Caco-2 (cell line): ENCODE data around the gene GPC6. TPM values are rescaled to one million over a fixed set of nuclear protein-coding genes. Genes with fewer than 3 reads are reported as not detected.

ENCODE experiments used
- BruUV-seq: library from RNA; stranded (reverse); fragments of 400-500 nt; replicated peaks from 2 replicates; lab custom pipeline; 2021; lab: Mats Ljungman, UMichigan
- CTCF ChIA-PET: fragments of 300-600 bp; sonication (Branson Sonifier 250); formaldehyde crosslinking; loops from one replicate; lab custom pipeline; 2022; ENCODE audit warnings: antibody characterized with exemption; lab: Charles Lee
- POLR2A ChIA-PET: fragments of 300-600 bp; sonication (Branson Sonifier 250); formaldehyde crosslinking; loops from one replicate; lab custom pipeline; 2022; ENCODE audit warnings: antibody characterized with exemption; lab: Charles Lee
- DNase-seq, 2 experiments: peaks; one replicate each; pipeline versions ENCODE4 v3.0.0 to v3.0.0-alpha.2; 2020 to 2022
- H3K27me3 ChIP-seq: replicated peaks from 2 replicates; pipeline ENCODE4 v1.6.0; 2011; ENCODE audit warnings: low read length; ENCODE audit not compliant: control insufficient read depth, insufficient read depth
- H3K36me3 ChIP-seq: 2 replicates; pipeline ENCODE4 v1.5.1; 2011; ENCODE audit warnings: low read length; ENCODE audit not compliant: control insufficient read depth, insufficient read depth
- H3K4me1 ChIP-seq: fragments of 250-450 bp; sonication (Bioruptor Pico); 2 replicates; pipeline ENCODE4 v1.5.1; 2020; ENCODE audit warnings: mild to moderate bottlenecking
- H3K4me3 ChIP-seq: 2 replicates; pipeline ENCODE4 v1.5.1; 2011; ENCODE audit warnings: low read depth, mild to moderate bottlenecking, control low read depth, low read length
- H3K9me3 ChIP-seq: fragments of 250-450 bp; sonication (Bioruptor Pico); 2 replicates; pipeline ENCODE4 v1.5.1; 2020; ENCODE audit warnings: mild to moderate bottlenecking, moderate library complexity
- H3K27ac Mint-ChIP-seq: one replicate; pipeline ENCODE4 v1.8.0; 2022; ENCODE audit warnings: mixed read lengths; ENCODE audit not compliant: unreplicated experiment
- H3K27me3 Mint-ChIP-seq: one replicate; pipeline ENCODE4 v1.8.0; 2022; ENCODE audit warnings: mixed read lengths; ENCODE audit not compliant: insufficient read depth, unreplicated experiment
- H3K36me3 Mint-ChIP-seq: one replicate; pipeline ENCODE4 v1.8.0; 2022; ENCODE audit warnings: mild to moderate bottlenecking, mixed read lengths; ENCODE audit not compliant: insufficient read depth, unreplicated experiment
- H3K4me1 Mint-ChIP-seq: one replicate; pipeline ENCODE4 v1.8.0; 2022; ENCODE audit warnings: low read depth, mixed read lengths; ENCODE audit not compliant: unreplicated experiment
- H3K4me3 Mint-ChIP-seq: one replicate; pipeline ENCODE4 v1.8.0; 2022; ENCODE audit warnings: mild to moderate bottlenecking, moderate library complexity, mixed read lengths; ENCODE audit not compliant: unreplicated experiment
- H3K9me3 Mint-ChIP-seq: one replicate; pipeline ENCODE4 v1.8.0; 2022; ENCODE audit warnings: mixed read lengths; ENCODE audit not compliant: unreplicated experiment
- intact Hi-C: fragments of 100-400 bp; cut with micrococcal nuclease; formaldehyde crosslinking; loops from one replicate; pipeline ENCODE4 v1.10.0; 2022; ENCODE audit not compliant: unreplicated experiment
- total RNA-seq: library from RNA; stranded (reverse); gene quantifications from 2 replicates; pipeline ENCODE4 v1.2.3, GENCODE V29; 2022
- TF ChIP-seq, protein P1 (sequence below), 2 experiments: fragments of 200-600 bp in 1 of 2; IDR thresholded peaks; 1 replicate in 1 of 2; 2 replicates in 1 of 2; pipeline versions ENCODE4 v1.5.1 to v1.8.0; 2011 to 2022; ENCODE audit warnings: antibody characterized with exemption in 1 of 2, control low read depth in 1 of 2, inconsistent platforms in 1 of 2, low read depth in 1 of 2, low read length in 1 of 2, mild to moderate bottlenecking in 1 of 2, moderate library complexity in 1 of 2; ENCODE audit not compliant: insufficient read depth in 1 of 2, severe bottlenecking in 1 of 2, unreplicated experiment in 1 of 2

The GPC6 gene
- total RNA-seq, 1 experiment from 2014 or later: 0.16 TPM

DNA sequence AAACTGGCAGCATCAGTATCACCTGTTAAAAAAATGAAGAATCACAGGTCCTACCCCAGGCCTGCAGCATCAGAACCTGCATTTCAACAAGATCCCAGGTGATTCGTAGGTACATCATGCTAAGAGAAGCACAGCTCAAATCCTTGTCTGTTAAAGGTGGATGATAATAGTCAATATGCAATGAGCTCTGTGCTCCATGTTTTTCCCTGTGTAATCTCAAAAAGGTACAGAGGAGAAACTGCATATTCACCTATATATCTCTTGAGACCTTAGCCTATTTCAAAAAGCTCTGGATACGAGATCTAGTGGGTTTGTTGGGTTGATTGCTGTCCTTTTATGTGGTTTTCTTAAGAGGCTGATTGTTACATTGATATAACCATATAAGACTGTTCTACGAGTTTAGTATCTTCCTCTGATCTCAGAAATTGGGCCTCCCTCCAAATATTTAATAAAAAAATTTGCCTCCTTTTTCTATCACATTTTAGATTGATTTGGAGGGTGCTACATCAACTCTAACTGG, 1104.0 kb downstream of the GPC6 start:
- no peaks in the 10 kb centered on the region; the same call in none of the 2 replicates for H3K27me3 ChIP-seq
- TF ChIP-seq, protein P1, sequence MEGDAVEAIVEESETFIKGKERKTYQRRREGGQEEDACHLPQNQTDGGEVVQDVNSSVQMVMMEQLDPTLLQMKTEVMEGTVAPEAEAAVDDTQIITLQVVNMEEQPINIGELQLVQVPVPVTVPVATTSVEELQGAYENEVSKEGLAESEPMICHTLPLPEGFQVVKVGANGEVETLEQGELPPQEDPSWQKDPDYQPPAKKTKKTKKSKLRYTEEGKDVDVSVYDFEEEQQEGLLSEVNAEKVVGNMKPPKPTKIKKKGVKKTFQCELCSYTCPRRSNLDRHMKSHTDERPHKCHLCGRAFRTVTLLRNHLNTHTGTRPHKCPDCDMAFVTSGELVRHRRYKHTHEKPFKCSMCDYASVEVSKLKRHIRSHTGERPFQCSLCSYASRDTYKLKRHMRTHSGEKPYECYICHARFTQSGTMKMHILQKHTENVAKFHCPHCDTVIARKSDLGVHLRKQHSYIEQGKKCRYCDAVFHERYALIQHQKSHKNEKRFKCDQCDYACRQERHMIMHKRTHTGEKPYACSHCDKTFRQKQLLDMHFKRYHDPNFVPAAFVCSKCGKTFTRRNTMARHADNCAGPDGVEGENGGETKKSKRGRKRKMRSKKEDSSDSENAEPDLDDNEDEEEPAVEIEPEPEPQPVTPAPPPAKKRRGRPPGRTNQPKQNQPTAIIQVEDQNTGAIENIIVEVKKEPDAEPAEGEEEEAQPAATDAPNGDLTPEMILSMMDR (IDR thresholded peaks at IDR 0.05; ENCODE audit: insufficient read depth in 1 of 2, low read depth in 1 of 2, low read length in 1 of 2, severe bottlenecking in 1 of 2, unreplicated experiment in 1 of 2): no peak
- H3K9me3 ChIP-seq: no peaks in the 10 kb centered on the region
- H3K4me3 Mint-ChIP-seq: no peak overlapping the region
- no peak for DNase-seq
- CTCF ChIA-PET: no interaction called here
- H3K36me3 Mint-ChIP-seq: no peaks in the 10 kb centered on the region
- H3K9me3 Mint-ChIP-seq: no peaks in the 10 kb centered on the region
- no peaks in the 10 kb centered on the region; the same call in 1 of the 2 replicates for H3K4me1 ChIP-seq
- BruUV-seq: no TSS peak
- POLR2A ChIA-PET: no interaction called here
- no peaks in the 10 kb centered on the region for H3K36me3 ChIP-seq
- peaks cover 7% of the 10 kb centered on the region for H3K4me1 Mint-ChIP-seq
- H3K4me3 ChIP-seq: no peak overlapping the region
- intact Hi-C loops: no loop called here
- no peak overlapping the region for H3K27ac Mint-ChIP-seq
- H3K27me3 Mint-ChIP-seq: peaks cover 15% of the 10 kb centered on the region

DNA sequence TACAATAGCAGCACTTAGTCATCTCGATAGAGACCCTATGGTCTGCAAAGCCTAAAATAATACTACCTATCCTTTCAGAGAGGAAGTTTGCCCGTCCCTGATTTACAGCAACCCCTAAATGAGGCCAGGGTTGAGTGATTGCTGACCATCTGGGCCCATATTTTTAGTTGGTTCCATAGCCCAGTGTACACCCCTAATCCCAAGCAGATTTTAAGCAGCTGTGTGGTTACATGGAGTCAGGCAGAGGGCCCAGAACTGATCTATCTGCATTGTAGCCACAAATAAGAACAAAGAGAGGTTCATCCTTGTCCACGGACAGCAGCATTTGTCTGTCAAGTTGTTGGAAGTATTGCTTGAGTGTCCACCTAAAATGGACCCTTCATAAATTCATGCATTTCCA, 1104.7 kb downstream of the GPC6 start:
- no TSS peak for BruUV-seq
- CTCF ChIA-PET: no interaction called here
- Histone ChIP-seq H3K27me3 (no peaks in the 10 kb centered on the region; the same call in none of the 2 replicates), H3K9me3 (no peaks in the 10 kb centered on the region), H3K4me1 (no peaks in the 10 kb centered on the region; the same call in 1 of the 2 replicates), H3K36me3 (no peaks in the 10 kb centered on the region), H3K4me3 (no peak overlapping the region)
- Mint-ChIP-seq H3K36me3 (no peaks in the 10 kb centered on the region), H3K4me1 (peaks cover 7% of the 10 kb centered on the region), H3K27me3 (peaks cover 16% of the 10 kb centered on the region), H3K9me3 (no peaks in the 10 kb centered on the region), H3K27ac (no peak overlapping the region), H3K4me3 (no peak overlapping the region)
- intact Hi-C loops: no loop called here
- DNase-seq: no peak
- POLR2A ChIA-PET: no interaction called here
- TF ChIP-seq, protein P1 (IDR thresholded peaks at IDR 0.05; ENCODE audit: insufficient read depth in 1 of 2, low read depth in 1 of 2, low read length in 1 of 2, severe bottlenecking in 1 of 2, unreplicated experiment in 1 of 2): no peak

DNA sequence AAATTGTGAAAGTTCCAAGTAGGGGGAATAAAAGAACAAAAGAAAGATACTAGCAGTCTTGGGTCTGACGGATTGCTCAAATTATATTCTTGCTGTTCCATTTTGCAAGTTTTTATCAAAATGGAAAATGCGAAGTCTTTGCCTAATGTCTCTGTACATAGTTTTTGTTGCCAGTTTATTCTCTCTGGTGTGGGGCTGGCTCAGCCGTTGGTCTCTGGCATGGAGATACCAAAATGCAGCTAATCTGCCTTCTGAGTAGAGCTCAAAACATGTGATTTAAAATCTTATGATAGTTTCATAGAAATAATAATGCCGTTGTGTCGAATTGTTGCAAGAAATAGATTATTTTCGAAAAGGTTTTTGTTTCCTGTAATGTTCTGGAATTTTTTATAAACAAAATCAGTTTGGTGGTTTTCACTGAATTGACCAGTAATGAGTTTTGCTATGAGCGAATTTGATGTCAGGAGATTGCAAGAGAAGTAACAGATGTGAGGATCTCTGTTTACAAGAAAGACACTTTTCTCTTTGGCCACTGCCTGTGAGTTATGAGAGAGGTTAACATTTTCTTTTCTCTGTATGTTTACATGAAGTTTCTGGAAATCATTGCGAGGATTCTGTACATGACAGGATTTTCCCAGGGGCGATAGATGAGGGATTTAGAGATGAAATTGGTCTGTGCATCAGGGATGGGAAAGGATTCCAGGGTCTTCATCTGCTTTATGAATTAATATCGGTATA, 1105.9 kb downstream of the GPC6 start:
- BruUV-seq: no TSS peak
- no peaks in the 10 kb centered on the region for H3K9me3 ChIP-seq
- Mint-ChIP-seq H3K27me3 (peaks cover 19% of the 10 kb centered on the region), H3K9me3 (no peaks in the 10 kb centered on the region), H3K4me3 (no peak overlapping the region), H3K36me3 (no peaks in the 10 kb centered on the region), H3K4me1 (peaks cover under 1% of the 10 kb centered on the region), H3K27ac (no peak overlapping the region)
- no peak for DNase-seq
- ChIA-PET POLR2A (interaction anchor here (0.6 kb wide), 1 partner anchor 79 kb away, joined by 4 read pairs; no protein-coding TSS in a partner anchor), CTCF (no interaction called here)
- H3K27me3 ChIP-seq: no peaks in the 10 kb centered on the region; the same call in none of the 2 replicates
- no peaks in the 10 kb centered on the region for H3K36me3 ChIP-seq
- intact Hi-C loops: no loop called here
- H3K4me1 ChIP-seq: no peaks in the 10 kb centered on the region
- H3K4me3 ChIP-seq: no peak overlapping the region
- TF ChIP-seq, protein P1 (IDR thresholded peaks at IDR 0.05; ENCODE audit: insufficient read depth in 1 of 2, low read depth in 1 of 2, low read length in 1 of 2, severe bottlenecking in 1 of 2, unreplicated experiment in 1 of 2): no peak
